IPS-18c (cell line): ENCODE measurements around the gene IL31.

ENCODE experiments used
- H3K4me3 ChIP-seq: 2 replicates; pipeline ENCODE4 v1.7.0; 2013; ENCODE audit warnings: low read depth, mild to moderate bottlenecking, low read length, moderate library complexity; ENCODE audit not compliant: insufficient read depth
- H3K9me3 ChIP-seq: one replicate; pipeline ENCODE4 v1.6.1; 2013; ENCODE audit warnings: mild to moderate bottlenecking, low read length, moderate library complexity; ENCODE audit not compliant: control insufficient read depth, insufficient read depth

Gene IL31

DNA sequence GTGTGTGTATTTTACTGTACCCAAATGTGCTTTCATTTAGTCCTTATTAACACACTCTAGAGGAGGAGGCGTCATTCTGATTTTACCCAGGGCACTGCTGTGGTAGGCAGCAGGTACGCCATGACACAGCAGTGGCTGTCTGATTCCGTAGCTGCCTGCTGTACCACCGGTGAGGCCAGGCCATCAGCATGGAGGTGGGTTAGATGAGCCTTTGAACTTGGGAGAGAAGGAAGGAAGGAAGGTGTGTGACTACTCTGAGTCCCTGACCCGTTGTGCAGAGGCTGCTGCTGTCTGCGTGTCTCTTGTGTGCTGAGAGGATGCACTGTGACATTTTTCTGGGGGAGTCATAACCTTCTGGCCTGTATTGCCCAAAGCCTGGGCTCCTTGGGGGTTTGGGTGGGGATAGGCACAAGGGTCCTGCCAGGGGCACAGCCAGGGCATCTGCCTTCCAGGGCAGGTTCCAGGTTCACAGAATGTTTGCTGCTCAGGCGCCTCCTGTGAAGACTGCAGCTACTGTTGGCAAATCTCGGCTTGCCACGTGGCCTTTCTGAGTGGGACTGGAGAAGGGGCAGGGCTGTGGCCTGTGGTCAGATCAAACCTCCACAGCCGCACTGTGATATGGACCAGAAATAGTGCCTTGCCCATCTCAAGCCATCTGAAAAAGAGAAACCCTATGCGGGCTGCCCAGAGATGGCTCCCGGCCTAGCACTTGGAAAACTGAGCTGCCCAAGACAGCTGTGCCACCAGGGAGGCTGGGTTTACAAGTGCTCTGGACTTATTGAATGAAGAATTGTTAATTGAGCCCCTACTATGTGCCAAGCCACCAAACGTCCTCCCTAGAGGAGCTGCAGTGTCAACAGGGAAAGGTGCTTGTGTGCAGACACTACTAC lies 48.3 kb downstream of the IL31 start:
- no peaks in the 10 kb centered on the region for H3K9me3 ChIP-seq
- H3K4me3 ChIP-seq = no peak overlapping the region

DNA sequence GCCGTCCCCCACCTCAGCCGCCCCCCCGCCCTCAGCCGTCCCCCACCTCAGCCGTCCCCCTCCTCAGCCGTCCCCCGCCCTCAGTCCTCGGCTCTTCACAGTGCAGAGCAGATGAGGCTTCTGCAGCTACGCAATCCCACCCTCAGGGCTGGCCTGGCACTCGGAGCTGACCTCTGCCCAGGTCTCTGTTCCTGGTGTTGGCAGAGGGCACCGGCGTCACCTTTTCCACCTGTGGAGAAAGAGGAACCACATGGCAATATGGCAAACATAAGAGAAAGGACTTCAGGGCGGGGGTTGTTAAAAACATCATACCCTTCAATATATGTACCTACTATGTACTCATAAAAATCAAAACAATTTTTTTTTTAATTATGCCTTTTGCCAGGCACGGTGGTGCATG lies 49.7 kb downstream of the IL31 start:
- Histone ChIP-seq H3K9me3 (no peaks in the 10 kb centered on the region), H3K4me3 (no peak overlapping the region)

DNA sequence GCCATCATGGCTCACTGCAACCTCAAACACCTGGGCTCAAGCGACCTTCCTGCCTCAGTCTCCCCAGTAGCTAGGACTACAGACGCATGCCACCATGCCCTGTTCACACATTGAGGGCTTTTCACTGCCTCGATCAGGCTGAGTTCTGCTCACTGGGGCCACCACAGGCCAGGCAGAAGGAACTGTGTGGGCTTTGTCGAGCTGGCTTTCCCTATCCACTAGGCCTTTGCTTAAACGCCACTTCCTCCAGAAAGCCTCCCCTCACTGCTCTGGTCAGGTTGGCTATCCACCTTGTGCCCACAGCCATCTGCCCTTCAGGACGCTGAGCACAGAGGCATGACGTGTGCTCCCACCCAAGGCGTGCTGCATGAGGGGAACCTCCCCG lies 50.3 kb downstream of the IL31 start:
- H3K9me3 ChIP-seq = no peaks in the 10 kb centered on the region
- no peak overlapping the region for H3K4me3 ChIP-seq

DNA sequence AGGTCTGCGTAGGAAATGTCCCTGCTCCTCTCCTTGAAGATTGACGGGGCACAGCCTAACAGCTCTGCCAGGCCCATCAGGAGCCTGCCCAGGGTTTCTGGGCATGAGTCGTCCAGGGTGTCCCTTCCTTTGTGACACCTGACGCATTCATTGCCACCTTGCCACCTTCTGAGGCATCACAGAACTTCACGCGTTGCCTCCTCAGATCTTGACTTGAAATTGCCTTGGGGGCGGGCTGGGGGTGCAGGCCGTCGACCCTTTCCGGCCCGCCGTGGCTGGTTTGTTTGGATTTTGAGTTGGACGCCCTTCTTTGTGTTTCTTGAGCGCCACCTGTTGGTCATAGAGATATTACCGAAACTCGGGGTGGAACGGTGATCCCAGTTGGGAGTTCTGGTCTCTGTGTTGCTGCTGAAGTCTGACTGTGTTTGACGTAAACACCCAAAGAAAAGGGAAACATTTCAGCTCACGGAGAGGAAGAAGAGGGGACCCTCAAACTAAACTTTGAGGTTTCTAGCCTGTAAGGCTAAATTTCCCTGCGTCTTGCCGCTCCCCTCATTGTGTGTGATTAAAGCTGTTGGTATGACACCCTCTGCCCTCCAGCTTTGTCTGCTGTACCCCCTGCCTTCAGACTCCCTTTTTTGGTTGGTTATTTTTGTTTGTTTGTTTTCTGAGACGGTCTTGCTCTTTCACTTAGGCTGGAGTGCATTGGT lies 50.8 kb downstream of the IL31 start:
- Histone ChIP-seq H3K9me3 (no peaks in the 10 kb centered on the region), H3K4me3 (no peak overlapping the region)
